Stomach (tissue), 4 donors: Measurements from ENCODE around the gene MAGI1.

Source experiments
- CTCF ChIP-seq, 7 experiments: fragments of 450-650 bp in 4 of 7; fragments of 200-600 bp in 3 of 7; sonication (generic) in 3 of 7; IDR thresholded peaks; one replicate each; pipeline ENCODE4 v1.5.1; 2016 to 2019; ENCODE audit warnings: antibody characterized with exemption in 7 of 7, control low read depth in 2 of 7, mild to moderate bottlenecking in 1 of 7
- EP300 ChIP-seq: sonication (generic); formaldehyde crosslinking; IDR thresholded peaks from one replicate; pipeline ENCODE4 v1.6.1; 2017; ENCODE audit warnings: antibody characterized with exemption
- POLR2A ChIP-seq, 4 donors: fragments of 450-650 bp; IDR thresholded peaks; one replicate each; pipeline ENCODE4 v1.6.1; 2016; ENCODE audit warnings: antibody characterized with exemption in 4 of 4, control low read depth in 2 of 4, mild to moderate bottlenecking in 1 of 4, moderate library complexity in 1 of 4
- POLR2AphosphoS5 ChIP-seq, 3 donors: sonication (generic); formaldehyde crosslinking; IDR thresholded peaks; one replicate each; pipeline ENCODE4 v1.6.1; 2016; ENCODE audit warnings: antibody characterized with exemption in 3 of 3

- TF ChIP-seq CTCF (IDR thresholded peaks at IDR 0.05): no peak
- no peak for TF ChIP-seq POLR2AphosphoS5 (IDR thresholded peaks at IDR 0.05)
- no peak for TF ChIP-seq POLR2A (IDR thresholded peaks at IDR 0.05)
- no peak for TF ChIP-seq EP300
Measured at GRCh38 chr3:65671004-65671403, 367.7 kb downstream of the MAGI1 start.
